Uterus (tissue), 2 donors: ENCODE results near the gene ZNF750.

ENCODE experiments used
- CTCF ChIP-seq, 4 experiments: fragments of 200-600 bp in 2 of 4; fragments of 450-650 bp in 2 of 4; sonication (generic) in 2 of 4; IDR thresholded peaks; one replicate each; pipeline ENCODE4 v1.5.1; 2016 to 2019; ENCODE audit warnings: antibody characterized with exemption in 4 of 4, mild to moderate bottlenecking in 2 of 4, moderate library complexity in 1 of 4
- POLR2A ChIP-seq, 2 donors: fragments of 450-650 bp; IDR thresholded peaks; one replicate each; pipeline ENCODE4 v1.6.1; 2016; ENCODE audit warnings: antibody characterized with exemption in 2 of 2, mild to moderate bottlenecking in 1 of 2, moderate library complexity in 1 of 2

GRCh38 chr17:82808921-82809905 lies 30.6 kb downstream of the ZNF750 start:
- TF ChIP-seq CTCF (IDR thresholded peaks at IDR 0.05) (no peak), POLR2A (IDR thresholded peaks at IDR 0.05) (no peak)
